NCI-H2196 treated with DMSO at 0.1 percent for 48 hours (cell line): ENCODE data around the gene PHAF1.

Source experiments
- DNase-seq: peaks from one replicate; lab custom pipeline; 2025; ENCODE audit not compliant: unreplicated experiment; lab: John Stamatoyannopoulos, UW

The PHAF1 gene

DNA sequence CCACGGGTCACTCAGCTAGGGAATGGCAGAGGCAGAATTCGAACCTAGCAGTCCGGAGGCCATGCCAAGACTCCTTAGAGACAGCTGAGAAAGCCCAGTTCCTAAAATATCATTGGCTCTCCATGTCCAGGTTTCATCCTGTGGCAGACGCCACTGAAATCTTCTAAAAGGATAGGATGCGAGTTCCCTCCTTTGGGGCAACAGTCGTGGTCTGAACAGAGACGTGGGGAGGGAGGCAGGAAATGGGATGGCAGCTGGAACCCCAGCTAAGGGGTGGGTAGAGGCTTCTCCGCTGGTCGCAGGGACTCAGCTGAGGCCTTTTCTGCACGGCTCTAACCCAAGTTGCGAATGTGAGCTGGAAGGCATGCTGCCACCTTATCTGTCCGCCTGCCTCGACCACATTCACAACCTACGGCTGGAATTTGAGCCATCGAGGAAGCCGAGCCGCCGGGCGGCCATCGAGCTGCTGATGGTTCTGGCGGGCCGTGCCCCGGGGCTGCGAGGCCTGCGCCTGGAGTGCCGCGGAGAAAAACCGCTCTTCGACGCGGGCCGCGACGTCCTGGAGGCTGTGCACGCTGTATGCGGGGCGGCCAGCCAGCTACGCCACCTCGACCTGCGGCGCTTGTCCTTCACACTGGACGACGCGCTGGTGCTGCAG, 52.9 kb downstream of the PHAF1 start:
- DNase-seq = peak; percentile 6

DNA sequence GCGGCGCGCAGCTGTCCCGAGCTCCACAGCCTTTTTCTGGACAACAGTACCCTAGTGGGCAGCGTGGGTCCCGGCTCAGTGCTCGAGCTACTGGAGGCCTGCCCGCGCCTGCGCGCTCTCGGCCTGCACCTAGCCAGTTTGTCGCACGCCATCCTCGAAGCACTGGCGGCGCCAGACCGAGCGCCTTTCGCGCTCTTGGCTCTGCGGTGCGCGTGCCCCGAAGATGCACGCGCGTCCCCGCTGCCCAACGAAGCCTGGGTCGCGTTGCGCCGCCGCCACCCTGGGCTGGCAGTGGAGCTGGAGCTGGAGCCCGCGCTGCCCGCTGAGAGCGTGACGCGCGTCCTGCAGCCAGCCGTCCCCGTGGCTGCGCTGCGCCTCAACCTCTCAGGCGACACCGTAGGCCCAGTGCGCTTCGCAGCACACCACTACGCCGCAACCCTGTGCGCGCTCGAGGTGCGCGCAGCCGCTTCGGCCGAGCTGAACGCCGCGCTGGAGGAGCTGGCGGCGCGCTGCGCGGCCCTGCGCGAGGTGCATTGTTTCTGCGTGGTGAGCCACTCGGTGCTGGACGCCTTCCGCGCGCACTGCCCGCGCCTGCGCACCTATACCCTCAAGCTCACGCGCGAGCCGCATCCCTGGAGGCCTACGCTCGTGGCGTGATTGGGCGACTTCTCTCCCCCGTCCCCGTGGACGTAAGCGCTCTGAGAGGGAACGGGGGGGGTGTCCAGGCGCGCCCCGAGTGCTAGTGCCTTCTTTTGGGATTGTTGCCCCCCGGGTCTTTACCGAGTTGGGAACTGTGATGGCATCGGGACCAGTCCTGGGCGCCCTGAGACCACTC, 53.6 kb downstream of the PHAF1 start:
- DNase-seq = peak; percentile 68

DNA sequence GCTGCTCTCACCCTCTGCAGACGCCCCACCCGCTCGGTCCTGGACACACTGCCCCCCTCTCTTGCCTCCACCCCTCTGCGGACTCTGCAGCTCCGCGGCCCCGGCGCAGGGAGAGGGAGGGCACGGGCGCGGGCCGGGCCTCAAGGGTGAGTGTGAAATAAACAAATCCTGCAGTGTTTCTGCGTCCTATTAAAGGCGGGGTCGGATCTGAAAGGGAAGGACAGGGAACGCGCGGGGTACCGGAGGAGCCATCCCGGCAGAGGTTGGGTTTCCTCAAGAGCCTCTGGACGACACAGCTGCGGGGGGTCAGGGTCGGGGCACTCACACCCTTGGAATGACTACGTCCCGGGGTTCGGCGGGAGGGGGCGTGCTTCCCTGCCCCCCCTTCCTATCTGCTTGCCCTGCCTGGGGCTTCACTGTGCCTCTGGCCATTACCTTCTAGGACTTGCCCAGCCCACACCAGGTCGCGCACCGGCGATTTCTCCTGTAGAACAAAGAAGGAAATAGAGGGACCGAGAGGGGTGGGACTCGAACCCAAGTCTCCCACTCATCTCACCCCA, 54.3 kb downstream of the PHAF1 start:
- DNase-seq = no peak

DNA sequence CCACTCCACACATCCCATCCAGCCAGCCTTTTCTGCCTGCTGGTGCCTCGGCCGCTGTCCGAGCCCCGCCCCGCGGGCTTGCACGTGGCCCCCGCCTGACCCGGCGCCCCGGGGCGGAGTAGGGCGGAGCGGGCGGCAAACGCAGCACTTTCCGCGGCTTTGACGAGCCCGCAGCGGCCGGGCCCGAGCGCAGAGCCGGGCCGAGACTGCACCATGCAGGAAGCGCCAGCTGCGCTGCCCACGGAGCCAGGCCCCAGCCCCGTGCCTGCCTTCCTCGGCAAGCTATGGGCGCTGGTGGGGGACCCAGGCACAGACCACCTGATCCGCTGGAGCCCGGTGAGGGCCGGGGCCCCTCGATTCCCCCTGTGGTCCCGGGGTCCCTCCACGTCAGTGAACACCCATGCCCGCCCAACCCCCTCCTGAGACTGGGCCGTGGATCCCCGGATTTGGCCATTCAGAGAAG, 54.9 kb downstream of the PHAF1 start, which contains the start of gene HSF4:
HSF4 (plus strand) TSS at position 147 of the 463 bp plus-strand sequence; CDS start at position 214, 67 bp downstream.
- DNase-seq = peak; percentile 24

DNA sequence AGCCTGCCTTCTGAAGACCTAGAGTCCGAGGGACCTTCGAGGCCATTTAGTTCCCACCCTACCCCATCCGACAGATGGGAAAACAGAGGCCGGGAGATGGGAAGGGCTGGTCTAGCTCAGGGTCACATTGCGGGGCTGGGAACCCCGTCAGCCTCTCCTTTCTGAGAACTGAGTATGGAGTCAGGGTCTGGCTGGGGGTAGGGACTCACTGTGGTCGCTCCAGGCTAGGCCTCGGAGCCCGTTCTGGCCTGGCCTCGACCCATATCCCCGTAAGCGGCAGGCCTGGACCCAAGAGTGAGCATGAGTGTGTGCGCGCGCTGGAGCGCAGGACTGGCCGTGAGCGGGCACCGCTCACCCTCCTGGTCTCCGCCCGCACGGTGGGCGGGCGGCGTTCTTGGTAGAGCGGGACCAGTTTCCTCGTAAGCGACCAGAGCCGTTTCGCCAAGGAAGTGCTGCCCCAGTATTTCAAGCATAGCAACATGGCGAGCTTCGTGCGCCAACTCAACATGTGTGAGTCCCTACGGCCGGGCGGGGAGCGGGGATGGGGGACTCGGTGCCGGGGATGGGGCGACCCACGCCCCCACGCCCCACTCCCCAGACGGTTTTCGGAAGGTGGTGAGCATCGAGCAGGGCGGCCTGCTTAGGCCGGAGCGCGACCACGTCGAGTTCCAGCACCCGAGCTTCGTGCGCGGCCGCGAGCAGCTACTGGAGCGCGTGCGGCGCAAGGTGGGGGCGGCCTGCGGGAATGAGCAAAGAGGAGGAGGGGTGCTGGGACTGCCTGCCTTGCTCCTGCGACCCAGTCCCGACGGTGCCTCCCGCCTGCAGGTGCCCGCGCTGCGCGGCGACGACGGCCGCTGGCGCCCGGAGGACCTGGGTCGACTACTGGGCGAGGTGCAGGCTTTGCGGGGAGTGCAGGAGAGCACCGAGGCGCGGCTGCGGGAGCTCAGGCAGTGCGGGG, 55.7 kb downstream of the PHAF1 start:
- no peak for DNase-seq

DNA sequence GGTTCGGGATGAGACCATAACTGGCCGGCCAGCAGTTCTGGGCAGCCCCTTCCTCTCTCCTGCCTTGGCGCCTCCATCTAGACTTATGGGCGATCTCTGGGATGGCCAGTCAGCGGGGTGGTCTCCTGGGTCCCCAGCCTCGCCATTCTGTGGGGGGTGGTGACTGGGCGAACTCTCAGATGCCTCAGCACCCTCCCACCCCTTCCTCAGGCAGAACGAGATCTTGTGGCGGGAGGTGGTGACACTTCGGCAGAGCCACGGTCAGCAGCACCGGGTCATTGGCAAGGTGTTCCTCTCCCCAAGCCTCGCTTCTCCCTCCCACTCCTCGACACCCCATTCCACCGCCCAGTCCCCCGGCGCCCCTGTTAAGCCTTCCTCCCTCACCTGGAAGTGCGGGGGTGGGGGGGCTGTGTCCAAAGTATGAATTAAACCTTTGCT, 56.4 kb downstream of the PHAF1 start:
- DNase-seq = no peak

DNA sequence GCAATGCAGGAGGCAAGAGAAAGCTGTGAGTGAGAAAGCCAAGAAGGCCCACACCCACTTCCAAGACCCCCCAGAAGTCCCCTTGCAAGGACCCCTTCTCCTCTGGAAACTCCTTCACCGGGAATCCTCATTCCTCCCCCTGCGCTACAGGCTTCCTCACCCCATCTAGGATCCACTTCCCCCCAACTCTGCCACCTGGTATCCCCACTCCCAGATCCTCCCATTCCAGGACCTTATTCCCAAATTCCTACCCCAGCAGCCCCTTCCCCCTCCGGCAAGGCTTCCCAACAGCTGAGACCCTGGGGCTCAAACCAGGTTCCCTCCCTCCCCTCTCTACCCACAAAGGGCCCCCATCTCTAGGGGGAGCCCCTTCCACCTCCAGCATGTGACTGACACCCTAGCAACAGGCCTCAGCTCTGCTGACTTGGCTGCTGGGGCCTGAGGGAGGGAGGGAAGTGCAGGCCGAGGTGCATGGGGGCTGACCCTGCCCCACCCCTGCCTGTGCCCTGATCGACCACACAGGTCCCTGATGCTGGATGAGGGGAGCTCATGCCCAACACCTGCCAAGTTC, 56.9 kb downstream of the PHAF1 start:
- no peak for DNase-seq

DNA sequence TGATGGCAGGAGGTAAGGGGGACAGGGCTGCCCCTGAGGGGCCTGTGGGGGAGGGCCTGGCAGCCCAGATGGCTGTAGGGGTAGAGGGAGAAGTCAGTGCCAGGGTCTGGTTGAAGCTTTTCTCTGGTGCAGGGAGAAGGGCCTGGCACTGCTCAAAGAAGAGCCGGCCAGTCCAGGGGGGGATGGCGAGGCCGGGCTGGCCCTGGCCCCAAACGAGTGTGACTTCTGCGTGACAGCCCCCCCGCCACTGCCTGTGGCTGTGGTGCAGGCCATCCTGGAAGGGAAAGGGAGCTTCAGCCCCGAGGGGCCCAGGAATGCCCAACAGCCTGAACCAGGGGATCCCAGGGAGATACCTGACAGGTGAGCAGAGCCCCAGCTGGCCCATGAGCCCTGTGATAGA, 57.8 kb downstream of the PHAF1 start:
- no peak for DNase-seq

DNA sequence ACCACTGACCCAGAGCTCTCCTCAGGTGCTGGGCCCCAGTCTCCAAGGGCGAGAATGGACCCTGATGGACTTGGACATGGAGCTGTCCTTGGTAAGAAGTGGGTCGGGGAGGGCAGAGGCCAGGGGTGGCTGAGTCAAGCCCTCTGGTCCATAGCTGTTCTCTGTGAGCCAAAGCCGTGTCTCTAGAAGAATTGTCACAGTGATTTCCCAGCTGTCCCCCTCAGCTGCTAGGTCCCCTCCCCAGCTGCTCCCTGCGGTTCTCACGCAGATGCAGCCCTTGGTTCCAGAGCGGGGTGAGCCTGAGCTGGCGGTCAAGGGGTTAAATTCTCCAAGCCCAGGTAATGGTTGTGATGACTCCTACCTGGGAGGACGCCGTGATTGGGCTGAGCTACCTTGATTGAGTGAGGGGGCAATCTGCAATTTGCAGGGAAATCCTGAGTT, 59.3 kb downstream of the PHAF1 start:
- DNase-seq = no peak

DNA sequence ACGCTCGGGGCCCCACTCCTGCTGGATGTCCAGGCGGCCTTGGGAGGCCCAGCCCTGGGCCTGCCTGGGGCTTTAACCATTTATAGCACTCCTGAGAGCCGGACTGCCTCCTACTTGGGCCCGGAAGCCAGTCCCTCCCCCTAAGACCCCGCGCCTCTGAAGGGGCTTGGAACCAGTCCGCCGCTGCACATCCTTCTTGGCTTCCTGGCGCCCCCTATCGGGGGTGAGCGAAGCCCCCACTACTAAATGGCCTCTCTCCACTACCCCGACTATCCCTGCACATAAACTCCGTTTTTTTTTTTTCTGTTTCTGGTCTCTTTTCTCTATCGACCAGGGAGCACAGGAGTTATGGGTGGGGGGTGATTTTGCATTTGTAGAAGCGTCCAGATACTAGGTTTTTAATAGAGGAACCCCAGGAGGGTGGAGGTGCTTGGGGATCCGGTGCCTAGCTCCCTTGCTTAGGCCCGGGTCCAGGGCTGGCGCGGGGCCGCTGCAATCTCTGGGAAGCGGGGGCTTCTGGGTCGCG, 60.0 kb downstream of the PHAF1 start:
- DNase-seq = no peak

DNA sequence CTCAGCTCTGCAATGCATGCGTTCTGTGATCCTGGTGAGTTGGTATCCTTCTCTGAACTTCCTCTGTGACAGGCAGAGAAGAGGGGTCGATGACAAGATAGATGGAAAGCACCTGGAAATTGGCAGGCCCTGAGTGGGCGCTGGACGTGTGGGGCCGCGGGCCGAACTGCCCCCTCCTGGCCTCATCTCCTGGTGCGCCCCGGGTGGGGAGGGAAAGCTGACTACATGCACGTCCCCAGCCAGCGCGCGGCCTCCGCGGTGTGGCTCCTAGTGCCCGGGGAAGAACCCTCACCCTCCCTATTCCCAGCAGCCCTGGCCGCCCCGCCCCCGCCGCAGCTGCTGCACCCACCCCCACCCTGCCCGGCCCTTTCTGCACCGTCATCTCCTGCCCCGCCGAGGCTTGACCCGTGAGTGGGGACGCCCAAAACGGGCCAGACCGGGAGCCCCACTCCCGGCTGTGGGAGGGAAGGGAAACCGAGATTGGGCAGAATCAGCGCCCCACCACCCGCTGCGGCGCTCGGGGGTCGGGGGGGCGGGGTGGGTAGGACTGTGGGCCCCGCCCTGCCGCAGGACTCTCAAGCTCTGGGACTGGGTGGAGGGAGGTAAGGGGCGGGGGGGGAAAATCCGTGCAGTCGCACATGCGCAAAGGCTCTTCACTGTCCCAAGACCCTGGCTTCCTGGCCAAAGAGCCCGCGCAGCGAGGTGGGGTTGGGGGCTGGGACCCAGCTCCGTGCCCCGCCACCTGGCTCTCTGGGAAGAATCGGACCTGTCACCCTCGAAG, 60.6 kb downstream of the PHAF1 start, which contains the start of gene NOL3:
NOL3 (plus strand) TSS at position 371 of the 781 bp plus-strand sequence.
- DNase-seq = peak; percentile 34

DNA sequence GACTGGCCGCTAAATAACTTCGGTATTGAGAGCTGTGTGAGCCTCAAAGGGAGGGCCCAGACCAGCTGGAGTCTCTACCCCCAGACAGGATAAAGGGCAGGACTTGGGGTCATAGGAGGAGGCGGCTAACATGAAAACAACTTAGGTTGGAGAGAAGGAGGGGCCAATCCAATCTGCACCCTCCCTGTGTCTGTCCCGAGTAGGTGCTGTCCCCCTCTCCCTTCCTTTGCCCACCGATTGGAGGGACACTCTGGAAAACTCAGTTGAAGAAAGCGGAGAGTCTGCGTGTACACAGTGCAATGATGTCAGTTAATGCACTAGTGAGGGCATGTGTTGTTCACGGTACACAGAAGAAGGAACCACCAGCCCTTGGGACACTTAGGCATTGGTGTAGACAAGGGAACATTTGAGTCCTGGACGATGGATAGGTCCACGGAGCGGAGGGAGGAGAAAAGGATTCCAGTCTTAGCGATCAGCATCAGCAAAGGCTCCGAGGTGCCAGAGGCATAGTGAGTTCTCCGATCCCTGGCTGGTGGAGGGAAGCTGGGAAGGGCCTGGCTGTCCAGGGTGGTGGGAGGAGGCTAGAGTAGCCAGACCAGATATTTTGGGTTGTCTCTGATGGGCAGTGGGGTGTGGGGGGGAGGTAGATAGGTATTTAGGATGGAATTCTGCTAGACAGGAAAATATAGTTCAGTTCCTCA, 61.4 kb downstream of the PHAF1 start:
- DNase-seq = no peak

DNA sequence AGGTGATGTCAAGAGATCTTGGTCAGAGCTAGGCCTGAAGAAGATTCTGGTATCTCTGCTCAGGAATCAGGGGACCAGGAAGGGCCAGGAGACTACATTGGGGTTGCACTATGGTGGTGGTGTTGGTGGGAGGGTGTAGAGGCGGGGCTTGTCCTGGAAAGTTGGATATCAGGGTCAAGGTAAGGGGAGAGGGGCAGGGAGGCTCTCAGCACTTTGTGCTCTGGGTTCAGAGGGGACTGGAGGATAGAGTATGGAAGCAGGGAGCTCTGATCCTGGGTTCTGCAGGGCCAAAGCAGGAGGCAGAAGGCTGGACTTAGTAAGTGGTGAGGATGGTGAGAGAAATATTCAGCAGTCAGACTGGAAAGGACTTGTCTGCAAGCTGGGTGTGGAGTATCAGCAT, 63.6 kb downstream of the PHAF1 start:
- DNase-seq = no peak

DNA sequence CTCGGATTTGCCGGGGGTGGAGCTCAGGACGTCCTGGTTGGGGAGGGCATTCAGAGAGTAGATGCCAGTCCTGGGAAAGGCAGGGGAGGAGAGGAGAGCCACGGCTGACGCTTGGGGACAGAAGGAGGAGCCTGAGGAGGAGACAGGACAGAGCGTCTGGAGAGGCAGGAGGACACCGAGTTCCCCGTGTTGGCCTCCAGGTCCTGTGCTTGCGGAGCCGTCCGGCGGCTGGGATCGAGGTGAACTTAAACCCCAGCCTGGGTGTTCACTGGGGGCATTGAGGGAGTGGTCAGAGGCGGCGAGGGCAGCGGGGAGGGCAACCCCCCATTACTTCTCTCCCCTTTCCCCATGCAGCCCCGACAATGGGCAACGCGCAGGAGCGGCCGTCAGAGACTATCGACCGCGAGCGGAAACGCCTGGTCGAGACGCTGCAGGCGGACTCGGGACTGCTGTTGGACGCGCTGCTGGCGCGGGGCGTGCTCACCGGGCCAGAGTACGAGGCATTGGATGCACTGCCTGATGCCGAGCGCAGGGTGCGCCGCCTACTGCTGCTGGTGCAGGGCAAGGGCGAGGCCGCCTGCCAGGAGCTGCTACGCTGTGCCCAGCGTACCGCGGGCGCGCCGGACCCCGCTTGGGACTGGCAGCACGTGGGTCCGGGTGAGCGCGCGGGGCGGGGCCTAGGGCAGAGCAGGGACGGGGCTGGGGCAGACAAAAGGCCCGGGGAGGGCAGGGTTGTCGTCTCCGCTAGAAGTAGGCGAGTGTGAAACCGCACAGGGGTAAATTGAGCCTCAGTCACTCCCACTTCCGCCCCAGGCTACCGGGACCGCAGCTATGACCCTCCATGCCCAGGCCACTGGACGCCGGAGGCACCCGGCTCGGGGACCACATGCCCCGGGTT, 64.3 kb downstream of the PHAF1 start:
- peak; percentile 39 for DNase-seq

DNA sequence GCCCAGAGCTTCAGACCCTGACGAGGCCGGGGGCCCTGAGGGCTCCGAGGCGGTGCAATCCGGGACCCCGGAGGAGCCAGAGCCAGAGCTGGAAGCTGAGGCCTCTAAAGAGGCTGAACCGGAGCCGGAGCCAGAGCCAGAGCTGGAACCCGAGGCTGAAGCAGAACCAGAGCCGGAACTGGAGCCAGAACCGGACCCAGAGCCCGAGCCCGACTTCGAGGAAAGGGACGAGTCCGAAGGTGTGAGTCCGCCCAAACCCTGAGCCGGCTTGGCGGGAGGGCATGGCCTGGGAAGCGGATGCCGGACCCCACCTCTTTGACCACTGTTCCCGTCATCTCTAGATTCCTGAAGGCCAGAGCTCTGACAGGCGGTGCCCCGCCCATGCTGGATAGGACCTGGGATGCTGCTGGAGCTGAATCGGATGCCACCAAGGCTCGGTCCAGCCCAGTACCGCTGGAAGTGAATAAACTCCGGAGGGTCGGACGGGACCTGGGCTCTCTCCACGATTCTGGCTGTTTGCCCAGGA, 65.0 kb downstream of the PHAF1 start:
- no peak for DNase-seq

DNA sequence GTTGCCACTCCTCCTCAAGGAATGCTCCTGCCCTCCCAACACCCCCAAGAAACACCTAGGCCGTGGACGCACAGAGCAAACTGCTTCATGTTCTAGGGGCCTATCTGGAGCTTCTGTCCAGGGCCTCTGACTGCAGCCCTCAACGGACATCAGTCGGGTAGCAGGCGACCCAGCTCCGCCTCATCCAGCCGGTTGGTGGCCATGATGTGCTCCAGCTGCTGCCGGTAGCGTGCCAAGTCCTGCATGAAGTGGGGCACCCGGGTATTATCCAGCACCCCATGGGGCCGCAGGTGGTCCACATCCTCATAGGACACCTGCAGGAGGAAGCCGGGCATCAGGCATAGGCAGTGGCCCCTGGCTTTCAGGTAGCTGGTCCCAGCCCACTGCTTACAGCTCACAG, 66.9 kb downstream of the PHAF1 start:
- no peak for DNase-seq
